HCT116 (cell line): Measurements from ENCODE around the gene SEC16A. TPM values are rescaled to one million over a fixed set of nuclear protein-coding genes. Genes with fewer than 3 reads are reported as not detected.

ENCODE experiments used
- ATAC-seq: fragments of 200-7000 bp; cut with Tn5 transposase; 2 replicates; pipeline ENCODE4 v1.9.1; 2020; ENCODE audit warnings: mild to moderate bottlenecking, moderate library complexity
- BruUV-seq: library from RNA; stranded (reverse); fragments of 400-500 nt; replicated peaks from 2 replicates; lab custom pipeline; 2021; lab: Mats Ljungman, UMichigan
- CTCF ChIA-PET: fragments of 300-600 bp; sonication (Branson Sonifier 250); formaldehyde crosslinking; loops from one replicate; lab custom pipeline; 2021; ENCODE audit warnings: antibody characterized with exemption; lab: Charles Lee
- POLR2A ChIA-PET: fragments of 300-600, 350-600 bp; sonication (Branson Sonifier 250); formaldehyde crosslinking; loops from one replicate; lab custom pipeline; 2021; ENCODE audit warnings: antibody characterized with exemption; lab: Charles Lee
- RAD21 ChIA-PET, 2 experiments: fragments of 300-600 bp; sonication (Branson Sonifier 250); formaldehyde crosslinking; loops; one replicate each; lab custom pipeline; 2023; ENCODE audit warnings: low total read pairs in 2 of 2; ENCODE audit not compliant: uncharacterized antibody in 2 of 2, unreplicated experiment in 2 of 2, low non-redundant PET in 1 of 2; lab: Charles Lee
- DNase-seq: peaks from one replicate; pipeline ENCODE4 v3.0.0-alpha.2; 2010; ENCODE audit warnings: low read depth, low spot score
- H2AFZ ChIP-seq: fragments of 200-600 bp; shearing (Covaris generic), sonication (generic); 2 replicates; pipeline ENCODE4 v1.6.1; 2017; ENCODE audit warnings: low read depth, mixed run types, mixed read lengths, antibody characterized with exemption, low read length; ENCODE audit not compliant: poor library complexity, severe bottlenecking
- H3K27ac ChIP-seq: 2 replicates; pipeline ENCODE4 v1.5.1; 2012; ENCODE audit warnings: low read depth, low read length
- H3K27me3 ChIP-seq: fragments of 200-600 bp; sonication (generic); 2 replicates; pipeline ENCODE4 v1.6.1; 2016; ENCODE audit warnings: mixed run types, low read length, mixed read lengths; ENCODE audit not compliant: insufficient read depth
- H3K36me3 ChIP-seq, 2 experiments: fragments of 200-500 bp in 1 of 2; fragments of 200-600 bp in 1 of 2; sonication (Bioruptor generic) in 1 of 2; sonication (generic) in 1 of 2; 2 replicates each; pipeline versions ENCODE4 v1.5.1 to v1.6.1; 2014 to 2016; ENCODE audit warnings: low read length in 2 of 2, inconsistent platforms in 1 of 2, mixed read lengths in 1 of 2, mixed run types in 1 of 2; ENCODE audit not compliant: insufficient read depth in 2 of 2, control insufficient read depth in 1 of 2
- H3K4me1 ChIP-seq, 2 experiments: fragments of 200-600 bp in 1 of 2; sonication (generic) in 1 of 2; 2 replicates each; pipeline versions ENCODE4 v1.5.1 to v1.6.1; 2012 to 2017; ENCODE audit warnings: low read length in 2 of 2, inconsistent platforms in 1 of 2, mild to moderate bottlenecking in 1 of 2, mixed read lengths in 1 of 2, mixed run types in 1 of 2, moderate library complexity in 1 of 2; ENCODE audit not compliant: insufficient read depth in 2 of 2, control insufficient read depth in 1 of 2
- H3K4me2 ChIP-seq: fragments of 200-600 bp; sonication (generic); 2 replicates; pipeline ENCODE4 v1.6.1; 2017; ENCODE audit warnings: mixed run types, low read length, mixed read lengths
- H3K4me3 ChIP-seq, 2 experiments: fragments of 200-600 bp in 1 of 2; sonication (generic) in 1 of 2; replicated peaks in 1 of 2; 2 replicates each; pipeline ENCODE4 v1.5.1; 2011 to 2016; ENCODE audit warnings: low read length in 2 of 2, control low read depth in 1 of 2, low read depth in 1 of 2, mild to moderate bottlenecking in 1 of 2, mixed read lengths in 1 of 2, mixed run types in 1 of 2
- H3K79me2 ChIP-seq: fragments of 200-600 bp; sonication (generic); 2 replicates; pipeline ENCODE4 v1.6.1; 2017; ENCODE audit warnings: mild to moderate bottlenecking, mixed run types, low read length, moderate library complexity, mixed read lengths; ENCODE audit not compliant: insufficient read depth
- H3K9ac ChIP-seq: fragments of 200-600 bp; sonication (generic); 2 replicates; pipeline ENCODE4 v1.6.1; 2016; ENCODE audit warnings: low read length, mixed read lengths
- H3K9me2 ChIP-seq: fragments of 200-600 bp; sonication (generic), shearing (Covaris generic); 2 replicates; pipeline ENCODE4 v1.6.1; 2017; ENCODE audit warnings: mixed run types, mild to moderate bottlenecking, moderate library complexity; ENCODE audit not compliant: insufficient read depth
- H3K9me3 ChIP-seq, 2 experiments: fragments of 200-500 bp in 1 of 2; fragments of 200-600 bp in 1 of 2; sonication (Bioruptor generic) in 1 of 2; sonication (generic) in 1 of 2; 2 replicates each; pipeline ENCODE4 v1.6.1; 2014 to 2017; ENCODE audit warnings: low read length in 2 of 2, mixed read lengths in 2 of 2, inconsistent platforms in 1 of 2, low read depth in 1 of 2, mild to moderate bottlenecking in 1 of 2, mixed run types in 1 of 2, moderate library complexity in 1 of 2; ENCODE audit not compliant: control insufficient read depth in 1 of 2, insufficient read depth in 1 of 2
- H4K20me1 ChIP-seq: fragments of 200-600 bp; sonication (generic), shearing (Covaris generic); 2 replicates; pipeline ENCODE4 v1.6.1; 2017; ENCODE audit warnings: mixed run types, mild to moderate bottlenecking, moderate library complexity; ENCODE audit not compliant: insufficient read depth
- CBX3 ChIP-seq: IDR thresholded peaks from 2 replicates; pipeline ENCODE4 v1.6.1; 2012; ENCODE audit warnings: low read depth
- CTCF ChIP-seq, 3 experiments: fragments of 200-600 bp in 1 of 3; sonication (generic) in 1 of 3; IDR thresholded peaks in 2 of 3; conservative IDR thresholded peaks in 1 of 3; 2 replicates each; pipeline ENCODE4 v1.5.1; 2012 to 2017; ENCODE audit warnings: low read depth in 2 of 3, low read length in 2 of 3, antibody characterized with exemption in 1 of 3, borderline replicate concordance in 1 of 3, control low read depth in 1 of 3, mild to moderate bottlenecking in 1 of 3, mixed read lengths in 1 of 3, mixed run types in 1 of 3, moderate library complexity in 1 of 3; ENCODE audit not compliant: insufficient read depth in 1 of 3
- EGR1 ChIP-seq: IDR thresholded peaks from 2 replicates; pipeline ENCODE4 v1.6.1; 2012; ENCODE audit warnings: low read depth
- FOSL1 ChIP-seq: IDR thresholded peaks from 2 replicates; pipeline ENCODE4 v1.6.1; 2012; ENCODE audit warnings: low read depth
- JUND ChIP-seq: IDR thresholded peaks from 2 replicates; pipeline ENCODE4 v1.6.1; 2012
- POLR2A ChIP-seq: IDR thresholded peaks from 2 replicates; pipeline ENCODE4 v1.7.0; 2011; ENCODE audit warnings: borderline replicate concordance; ENCODE audit not compliant: insufficient read depth, insufficient read length; ENCODE audit errors: extremely low read depth
- POLR2AphosphoS5 ChIP-seq: IDR thresholded peaks from 2 replicates; pipeline ENCODE4 v1.6.1; 2011; ENCODE audit warnings: mild to moderate bottlenecking, low read depth, low read length, moderate library complexity
- RAD21 ChIP-seq: IDR thresholded peaks from 2 replicates; pipeline ENCODE4 v1.6.1; 2012; ENCODE audit warnings: low read depth, mild to moderate bottlenecking
- SIN3A ChIP-seq: IDR thresholded peaks from 2 replicates; pipeline ENCODE4 v1.6.1; 2012; ENCODE audit warnings: low read depth
- SRF ChIP-seq: IDR thresholded peaks from 2 replicates; pipeline ENCODE4 v1.6.1; 2012; ENCODE audit warnings: low read depth
- TCF7L2 ChIP-seq: IDR thresholded peaks from 2 replicates; pipeline ENCODE4 v1.7.0; 2011; ENCODE audit warnings: borderline replicate concordance, inconsistent platforms; ENCODE audit not compliant: insufficient read depth, insufficient read length; ENCODE audit errors: extremely low read depth
- YY1 ChIP-seq: IDR thresholded peaks from 2 replicates; pipeline ENCODE4 v1.6.1; 2011; ENCODE audit warnings: low read length, low read depth, moderate library complexity, mild to moderate bottlenecking; ENCODE audit not compliant: insufficient replicate concordance; ENCODE audit errors: extremely low read depth
- intact Hi-C: fragments of 100-400 bp; cut with micrococcal nuclease; formaldehyde crosslinking; loops from 2 replicates; pipeline ENCODE4 v1.10.0; 2022
- total RNA-seq: library from RNA; stranded (reverse); gene quantifications from one replicate; pipeline ENCODE4 v1.2.1, GENCODE V29; 2021; ENCODE audit not compliant: unreplicated experiment
- TF ChIP-seq, protein P1 (sequence below): IDR thresholded peaks from 2 replicates; pipeline ENCODE4 v1.6.1; 2012
- TF ChIP-seq, protein P2 (sequence below): IDR thresholded peaks from 2 replicates; pipeline ENCODE4 v1.6.1; 2011; ENCODE audit warnings: mild to moderate bottlenecking, low read length, moderate library complexity; ENCODE audit not compliant: insufficient replicate concordance; ENCODE audit errors: extremely low read depth
- TF ChIP-seq, protein P3 (sequence below): IDR thresholded peaks from 2 replicates; pipeline ENCODE4 v1.6.1; 2012

The SEC16A gene
- total RNA-seq, 1 experiment from 2014 or later = 49.8 TPM

- intact Hi-C loops = no loop called here
- POLR2A ChIA-PET = no interaction called here
- TF ChIP-seq CTCF (IDR thresholded peaks at IDR 0.05 in 2 of 3, conservative IDR thresholded peaks at IDR 0.05 in 1 of 3; ENCODE audit: borderline replicate concordance in 1 of 3, insufficient read depth in 1 of 3, low read depth in 2 of 3, low read length in 2 of 3) (no peak), FOSL1 (no peak), EGR1 (no peak), SRF (no peak), CBX3 (no peak), POLR2AphosphoS5 (no peak), TCF7L2 (no peak), JUND (no peak), SIN3A (no peak), YY1 (no peak), RAD21 (no peak), POLR2A (no peak)
- TF ChIP-seq, protein P1, sequence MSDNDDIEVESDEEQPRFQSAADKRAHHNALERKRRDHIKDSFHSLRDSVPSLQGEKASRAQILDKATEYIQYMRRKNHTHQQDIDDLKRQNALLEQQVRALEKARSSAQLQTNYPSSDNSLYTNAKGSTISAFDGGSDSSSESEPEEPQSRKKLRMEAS = no peak
- TF ChIP-seq, protein P2, sequence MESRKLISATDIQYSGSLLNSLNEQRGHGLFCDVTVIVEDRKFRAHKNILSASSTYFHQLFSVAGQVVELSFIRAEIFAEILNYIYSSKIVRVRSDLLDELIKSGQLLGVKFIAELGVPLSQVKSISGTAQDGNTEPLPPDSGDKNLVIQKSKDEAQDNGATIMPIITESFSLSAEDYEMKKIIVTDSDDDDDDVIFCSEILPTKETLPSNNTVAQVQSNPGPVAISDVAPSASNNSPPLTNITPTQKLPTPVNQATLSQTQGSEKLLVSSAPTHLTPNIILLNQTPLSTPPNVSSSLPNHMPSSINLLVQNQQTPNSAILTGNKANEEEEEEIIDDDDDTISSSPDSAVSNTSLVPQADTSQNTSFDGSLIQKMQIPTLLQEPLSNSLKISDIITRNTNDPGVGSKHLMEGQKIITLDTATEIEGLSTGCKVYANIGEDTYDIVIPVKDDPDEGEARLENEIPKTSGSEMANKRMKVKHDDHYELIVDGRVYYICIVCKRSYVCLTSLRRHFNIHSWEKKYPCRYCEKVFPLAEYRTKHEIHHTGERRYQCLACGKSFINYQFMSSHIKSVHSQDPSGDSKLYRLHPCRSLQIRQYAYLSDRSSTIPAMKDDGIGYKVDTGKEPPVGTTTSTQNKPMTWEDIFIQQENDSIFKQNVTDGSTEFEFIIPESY = no peak
- TF ChIP-seq, protein P3, sequence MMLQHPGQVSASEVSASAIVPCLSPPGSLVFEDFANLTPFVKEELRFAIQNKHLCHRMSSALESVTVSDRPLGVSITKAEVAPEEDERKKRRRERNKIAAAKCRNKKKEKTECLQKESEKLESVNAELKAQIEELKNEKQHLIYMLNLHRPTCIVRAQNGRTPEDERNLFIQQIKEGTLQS = no peak
- no TSS peak for BruUV-seq
- Histone ChIP-seq H3K9me2 (no peaks in the 10 kb centered on the region), H3K4me3 (no peak overlapping the region), H3K4me2 (no peak overlapping the region), H4K20me1 (no peaks in the 10 kb centered on the region), H3K79me2 (peaks cover 47% of the 10 kb centered on the region), H3K36me3 (peaks cover 0 to 2% of the 10 kb centered on the region in 2 experiments; a peak in 1 of 4 replicates), H3K9me3 (no peaks in the 10 kb centered on the region), H3K9ac (no peak overlapping the region), H3K4me1 (peaks cover 40 to 69% of the 10 kb centered on the region in 2 experiments), H2AFZ (no peak overlapping the region), H3K27ac (no peak overlapping the region; the same call in 1 of the 2 replicates), H3K27me3 (no peaks in the 10 kb centered on the region)
- CTCF ChIA-PET = no interaction called here
- ATAC-seq (no peak), DNase-seq (no peak)
- RAD21 ChIA-PET = no interaction called here
Observed at GRCh38 chr9:136531186-136531903, 48.5 kb upstream of the SEC16A start.
